Activated naive CD4-positive, alpha-beta T cell treated with Interleukin-2 at 50 U/mL for 16 hours (primary cell): ENCODE data around the gene SYNPR.

Experiments
- DNase-seq: peaks from one replicate; pipeline ENCODE4 v3.0.0-alpha.2; 2020

The SYNPR gene

GRCh38 chr3:63477494-63478129 lies 199.5 kb downstream of the SYNPR start:
- DNase-seq: no peak

- no peak for DNase-seq
Measured at GRCh38 chr3:63478990-63479660, 201.0 kb downstream of the SYNPR start.

- no peak for DNase-seq
Measured at GRCh38 chr3:63479661-63480035, 201.5 kb downstream of the SYNPR start.

GRCh38 chr3:63481627-63482026 lies 203.5 kb downstream of the SYNPR start:
- no peak for DNase-seq

GRCh38 chr3:63482341-63482740 lies 204.2 kb downstream of the SYNPR start:
- no peak for DNase-seq

GRCh38 chr3:63492464-63492863 lies 214.4 kb downstream of the SYNPR start:
- DNase-seq: no peak

GRCh38 chr3:63493101-63493500 lies 215.0 kb downstream of the SYNPR start:
- DNase-seq: no peak

GRCh38 chr3:63494646-63495045 lies 216.5 kb downstream of the SYNPR start:
- DNase-seq: no peak

- no peak for DNase-seq
Measured at GRCh38 chr3:63497641-63498040, 219.5 kb downstream of the SYNPR start.

- DNase-seq: no peak
Measured at GRCh38 chr3:63500196-63500595, 222.1 kb downstream of the SYNPR start.

- DNase-seq: no peak
Measured at GRCh38 chr3:63508305-63508704, 230.2 kb downstream of the SYNPR start.

GRCh38 chr3:63508771-63509170 lies 230.7 kb downstream of the SYNPR start:
- no peak for DNase-seq

- DNase-seq: no peak
Measured at GRCh38 chr3:63513791-63514190, 235.7 kb downstream of the SYNPR start.

GRCh38 chr3:63514678-63515077 lies 236.6 kb downstream of the SYNPR start:
- DNase-seq: no peak

GRCh38 chr3:63519426-63519825 lies 241.3 kb downstream of the SYNPR start:
- no peak for DNase-seq

GRCh38 chr3:63521657-63522056 lies 243.5 kb downstream of the SYNPR start:
- no peak for DNase-seq

GRCh38 chr3:63523100-63523499 lies 245.0 kb downstream of the SYNPR start:
- no peak for DNase-seq

GRCh38 chr3:63528325-63529000 lies 250.4 kb downstream of the SYNPR start:
- no peak for DNase-seq

GRCh38 chr3:63532521-63532920 lies 254.4 kb downstream of the SYNPR start:
- no peak for DNase-seq

GRCh38 chr3:63538919-63539318 lies 260.8 kb downstream of the SYNPR start:
- DNase-seq: no peak

GRCh38 chr3:63555767-63556166 lies 277.7 kb downstream of the SYNPR start:
- DNase-seq: no peak

- no peak for DNase-seq
Measured at GRCh38 chr3:63556401-63556800, 278.3 kb downstream of the SYNPR start.

GRCh38 chr3:63557912-63558311 lies 279.8 kb downstream of the SYNPR start:
- DNase-seq: no peak

GRCh38 chr3:63559884-63560283 lies 281.8 kb downstream of the SYNPR start:
- DNase-seq: no peak
